DMS53 treated with DMSO at 0.1 percent for 48 hours (cell line): ENCODE results near the gene CRLF1.

Experiments
- DNase-seq: peaks from one replicate; lab custom pipeline; 2025; ENCODE audit not compliant: unreplicated experiment; lab: John Stamatoyannopoulos, UW

Gene CRLF1

DNA sequence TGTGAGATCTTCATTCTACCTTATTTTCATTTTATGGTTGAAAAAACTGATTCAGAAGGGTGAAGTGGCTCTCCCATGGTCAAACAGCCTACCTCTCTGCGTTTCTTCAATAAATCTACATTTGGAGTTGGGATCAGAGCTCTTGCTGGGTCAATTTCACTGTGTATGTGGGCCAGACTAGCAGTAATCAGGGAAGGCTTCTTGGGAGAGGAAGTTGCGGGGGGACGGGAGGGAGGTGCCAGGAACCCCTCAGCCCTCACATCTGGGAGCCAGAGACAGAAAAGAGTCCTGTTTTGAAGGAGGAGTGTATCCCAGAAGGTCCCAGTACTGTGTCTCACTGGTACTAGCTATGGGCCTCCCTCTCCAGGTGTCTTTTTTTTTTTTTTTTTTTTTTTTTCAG, 48.0 kb downstream of the CRLF1 start:
- no peak for DNase-seq

DNA sequence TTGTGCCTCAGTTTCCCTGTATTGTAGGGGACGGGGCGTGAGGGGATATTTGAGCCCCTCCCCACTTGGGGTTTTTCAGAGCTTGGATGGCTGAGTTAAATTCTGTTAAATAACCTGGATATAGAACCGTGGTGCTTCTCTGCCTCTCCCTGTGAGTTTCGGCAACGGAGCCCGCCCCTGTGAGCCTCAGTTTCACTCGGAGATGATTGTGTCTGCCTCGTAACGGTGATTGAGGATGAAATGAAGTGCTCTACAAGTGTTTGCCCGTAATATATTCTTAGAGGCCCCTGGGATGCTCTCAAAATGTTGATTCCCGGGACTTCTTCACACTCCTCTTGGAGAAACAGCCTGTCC, 48.4 kb downstream of the CRLF1 start:
- no peak for DNase-seq

DNA sequence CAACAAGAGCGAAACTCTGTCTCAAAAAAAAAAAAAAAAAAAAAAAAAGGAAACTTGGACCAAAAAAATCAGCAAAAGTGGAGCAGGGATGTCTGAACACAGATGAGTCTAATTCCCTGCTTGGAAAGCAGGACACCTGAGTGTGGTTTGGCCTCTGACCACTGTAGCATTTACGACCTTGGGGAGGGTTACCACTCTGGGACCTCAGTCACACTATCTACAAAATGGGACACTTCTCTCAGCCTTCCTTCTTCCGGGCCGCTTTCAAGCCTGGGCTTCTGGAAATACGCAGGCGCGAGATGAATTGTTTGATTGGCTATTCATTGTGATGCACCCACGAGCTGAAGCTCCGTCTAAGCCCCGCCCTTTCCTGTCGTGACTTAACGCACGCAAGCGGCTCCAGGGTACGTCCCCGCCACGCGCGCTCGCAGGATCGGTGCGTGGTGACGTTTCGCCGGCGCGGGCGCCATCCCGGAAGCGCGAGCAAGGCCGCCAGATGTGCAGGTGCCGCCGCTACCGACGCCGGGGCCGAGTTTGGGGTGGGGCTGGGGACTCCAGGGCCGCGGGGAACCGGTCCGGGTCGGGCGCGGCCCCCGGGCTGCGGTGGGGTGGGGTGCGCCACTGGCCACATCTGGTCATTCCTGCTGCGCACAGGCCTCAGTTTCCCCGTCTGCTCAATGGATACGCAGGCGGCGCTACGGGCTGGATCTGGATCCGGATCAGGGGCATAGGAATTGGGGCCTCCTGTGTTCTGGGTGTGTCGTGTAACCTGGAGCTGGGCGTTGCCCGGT, 49.0 kb downstream of the CRLF1 start, which contains the start of gene KXD1:
Gene KXD1, plus strand, starts transcription at position 460 of the 791 bp plus-strand sequence. CDS start 4,187 bp downstream, outside the sequence.
- peak; percentile 91 for DNase-seq

GRCh38 chr19:18551631-18552030, 55.0 kb downstream of the CRLF1 start:
- no peak for DNase-seq

DNA sequence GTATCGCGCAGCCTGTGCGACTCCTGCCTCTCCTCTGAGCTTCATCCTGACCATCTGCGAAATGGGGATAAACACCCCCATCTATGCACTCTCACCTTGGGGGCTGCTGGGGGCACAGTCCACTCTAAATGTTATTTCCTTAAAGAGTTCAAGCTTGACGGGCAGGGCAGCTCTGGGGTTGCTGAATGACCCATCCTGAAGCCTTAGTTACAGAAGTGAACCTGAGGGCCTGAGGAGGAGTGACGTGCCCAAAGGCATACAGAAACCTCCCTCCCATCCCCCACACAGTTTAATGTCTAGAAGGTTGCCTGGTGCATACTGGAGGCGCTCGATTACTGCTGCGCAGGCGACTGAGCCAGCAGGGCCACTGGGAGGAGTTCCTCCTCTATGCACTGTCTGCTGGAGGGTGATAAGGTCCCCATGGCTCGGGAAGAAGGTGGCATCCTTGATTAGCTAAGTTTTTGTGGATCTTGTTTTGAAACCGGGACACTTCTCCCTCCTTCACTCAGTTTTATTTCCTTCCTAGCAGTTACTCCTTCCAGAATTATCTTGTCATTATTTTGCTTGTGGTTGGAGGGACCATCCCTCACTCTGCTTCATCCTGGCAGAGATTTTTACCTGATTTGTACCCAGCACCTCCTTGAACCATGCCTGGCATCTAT, 62.7 kb downstream of the CRLF1 start:
- DNase-seq, result peak; percentile 64
